Parathyroid adenoma (tissue), 2 donors: ENCODE measurements around the gene FBXO8.

Source experiments
- H2AFZ ChIP-seq: fragments of 300-600 bp; sonication (generic); one replicate; pipeline ENCODE4 v1.7.0; 2017; ENCODE audit warnings: antibody characterized with exemption, mild to moderate bottlenecking
- H3K27ac ChIP-seq: fragments of 300-600 bp; sonication (generic); one replicate; pipeline ENCODE4 v1.7.0; 2017
- H3K27me3 ChIP-seq: fragments of 300-600 bp; sonication (generic); one replicate; pipeline ENCODE4 v1.7.0; 2017; ENCODE audit warnings: low read length; ENCODE audit not compliant: control insufficient read depth, insufficient read depth
- H3K36me3 ChIP-seq: fragments of 300-600 bp; sonication (generic); one replicate; pipeline ENCODE4 v1.7.0; 2017; ENCODE audit warnings: low read length; ENCODE audit not compliant: control insufficient read depth, insufficient read depth
- H3K4me1 ChIP-seq: fragments of 300-600 bp; sonication (generic); one replicate; pipeline ENCODE4 v1.7.0; 2017; ENCODE audit warnings: control low read depth
- H3K4me2 ChIP-seq: fragments of 300-600 bp; sonication (generic); one replicate; pipeline ENCODE4 v1.7.0; 2017; ENCODE audit warnings: low read length
- H3K4me3 ChIP-seq: fragments of 300-600 bp; sonication (generic); one replicate; pipeline ENCODE4 v1.7.0; 2017; ENCODE audit warnings: low read depth, low read length
- H3K79me2 ChIP-seq: fragments of 300-600 bp; sonication (generic); one replicate; pipeline ENCODE4 v1.7.0; 2017; ENCODE audit warnings: control low read depth
- H3K9ac ChIP-seq: fragments of 300-600 bp; sonication (generic); one replicate; pipeline ENCODE4 v1.7.0; 2017; ENCODE audit warnings: mild to moderate bottlenecking
- H3K9me3 ChIP-seq: fragments of 300-600 bp; sonication (generic); one replicate; pipeline ENCODE4 v1.7.0; 2017; ENCODE audit warnings: low read length; ENCODE audit not compliant: control insufficient read depth
- CTCF ChIP-seq: fragments of 300-600 bp; sonication (generic); IDR thresholded peaks from one replicate; pipeline ENCODE4 v1.7.0; 2017; ENCODE audit warnings: antibody characterized with exemption, mild to moderate bottlenecking
- donor health status: primary hyperparathyroidism.

The FBXO8 gene

GRCh38 chr4:174255786-174256185, 27.7 kb downstream of the FBXO8 start:
- Histone ChIP-seq H3K4me1 (no peaks in the 10 kb centered on the region), H3K9me3 (no peaks in the 10 kb centered on the region), H3K4me3 (no peak overlapping the region), H3K4me2 (no peak overlapping the region), H3K9ac (no peak overlapping the region), H3K79me2 (no peaks in the 10 kb centered on the region), H3K36me3 (peaks cover 2% of the 10 kb centered on the region), H3K27me3 (no peaks in the 10 kb centered on the region), H2AFZ (no peak overlapping the region), H3K27ac (no peak overlapping the region)
- no peak for TF ChIP-seq CTCF

GRCh38 chr4:174255374-174255773, 28.1 kb downstream of the FBXO8 start:
- Histone ChIP-seq H3K36me3 (peaks cover 2% of the 10 kb centered on the region), H3K79me2 (no peaks in the 10 kb centered on the region), H3K27me3 (no peaks in the 10 kb centered on the region), H3K4me2 (no peak overlapping the region), H2AFZ (no peak overlapping the region), H3K4me3 (no peak overlapping the region), H3K9me3 (no peaks in the 10 kb centered on the region), H3K9ac (no peak overlapping the region), H3K27ac (no peak overlapping the region), H3K4me1 (no peaks in the 10 kb centered on the region)
- TF ChIP-seq CTCF, result no peak

- TF ChIP-seq CTCF, result no peak
- H3K4me2 ChIP-seq, result no peak overlapping the region
- no peaks in the 10 kb centered on the region for H3K79me2 ChIP-seq
- no peak overlapping the region for H2AFZ ChIP-seq
- H3K36me3 ChIP-seq, result peaks cover 2% of the 10 kb centered on the region
- no peaks in the 10 kb centered on the region for H3K9me3 ChIP-seq
- H3K4me1 ChIP-seq, result no peaks in the 10 kb centered on the region
- no peaks in the 10 kb centered on the region for H3K27me3 ChIP-seq
- no peak overlapping the region for H3K4me3 ChIP-seq
- no peak overlapping the region for H3K9ac ChIP-seq
- no peak overlapping the region for H3K27ac ChIP-seq
Measured at GRCh38 chr4:174254613-174255012, 28.9 kb downstream of the FBXO8 start.

GRCh38 chr4:174252412-174252811, 31.1 kb downstream of the FBXO8 start:
- Histone ChIP-seq H3K4me3 (no peak overlapping the region), H3K27ac (no peak overlapping the region)

More at GRCh38 chr4:174252412-174252811, 31.1 kb downstream of the FBXO8 start:
- Histone ChIP-seq H3K36me3 (peaks cover 2% of the 10 kb centered on the region), H3K4me1 (peaks cover 2% of the 10 kb centered on the region), H2AFZ (no peak overlapping the region), H3K9ac (no peak overlapping the region), H3K27me3 (no peaks in the 10 kb centered on the region), H3K4me2 (no peak overlapping the region), H3K9me3 (no peaks in the 10 kb centered on the region), H3K79me2 (no peaks in the 10 kb centered on the region)
- no peak for TF ChIP-seq CTCF
